ENCODE results near the gene SYP. TPM values are rescaled to one million over a fixed set of nuclear protein-coding genes. Genes with fewer than 3 reads are reported as not detected.
A peak's percentile ranks its signal among the peaks of the same experiment; 100 is the strongest.

The SYP gene
- total RNA-seq, 4 donors from 2014 or later: 4.5 to 12.0 (median 6.1) TPM

- intact Hi-C loops (cut with DNase I): loop anchor here (5.0 kb wide), 1 partner anchor 34 kb away; the partner anchor contains the start of gene CCDC22
- H3K27ac ChIP-seq (replicated peaks in 1 of 4): no peak overlapping the region
- H3K9me3 ChIP-seq: no peaks in the 10 kb centered on the region
- DNase-seq (ENCODE audit: extremely low spot score): no peak
- H3K4me1 ChIP-seq: peaks cover 4 to 16% (median 13%) of the 10 kb centered on the region in 4 donors
- TF ChIP-seq POLR2A (IDR thresholded peaks at IDR 0.05; ENCODE audit: low read depth) (no peak), EP300 (IDR thresholded peaks at IDR 0.05) (no peak), POLR2AphosphoS5 (IDR thresholded peaks at IDR 0.05) (no peak), CTCF (IDR thresholded peaks at IDR 0.05) (no peak)
- no peak overlapping the region for H3K4me3 ChIP-seq
- H3K27me3 ChIP-seq: peaks cover 0 to 11% (median 0%) of the 10 kb centered on the region in 4 donors
- H3K36me3 ChIP-seq: no peaks in the 10 kb centered on the region
- WGBS: 60% methylated on average over 3 of the region's 3 CpGs
Measured at GRCh38 chrX:49203536-49203935, 3.5 kb upstream of the SYP start.

DNA sequence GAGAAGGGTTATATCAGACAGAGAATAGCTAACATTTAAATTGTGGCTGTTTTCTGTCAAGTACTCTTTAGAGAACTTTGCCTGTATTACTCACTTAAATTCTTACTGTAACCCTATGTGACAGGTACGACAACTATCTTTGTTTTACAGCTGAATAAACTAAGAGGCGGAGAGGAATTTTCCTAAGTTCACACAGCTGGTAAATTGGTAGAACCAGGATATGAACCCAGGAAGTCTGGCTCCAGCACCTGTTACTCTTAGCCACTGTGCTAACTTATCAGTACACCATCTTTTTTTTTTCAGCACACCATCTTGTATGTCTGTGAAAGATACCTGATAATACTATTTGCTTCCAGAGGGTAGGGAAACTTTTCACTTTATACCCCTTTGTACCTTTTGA lies 2.0 kb upstream of the SYP start:
- Histone ChIP-seq H3K9me3 (no peaks in the 10 kb centered on the region), H3K4me3 (no peak overlapping the region), H3K27ac (replicated peaks in 1 of 4) (no peak overlapping the region), H3K36me3 (no peaks in the 10 kb centered on the region), H3K4me1 (peaks cover 4 to 16% (median 13%) of the 10 kb centered on the region in 4 donors), H3K27me3 (peaks cover 0 to 8% (median 0%) of the 10 kb centered on the region in 4 donors)
- DNase-seq (ENCODE audit: extremely low spot score): no peak
- 82% methylated on average over 2 of the region's 2 CpGs for WGBS
- TF ChIP-seq EP300 (IDR thresholded peaks at IDR 0.05) (no peak), CTCF (IDR thresholded peaks at IDR 0.05) (no peak), POLR2AphosphoS5 (IDR thresholded peaks at IDR 0.05) (no peak), POLR2A (IDR thresholded peaks at IDR 0.05; ENCODE audit: low read depth) (no peak)
- intact Hi-C loops (cut with DNase I): loop anchor here (5.0 kb wide), 1 partner anchor 35 kb away; the partner anchor contains the start of gene CCDC22

- Histone ChIP-seq H3K4me1 (peaks cover 4 to 16% (median 13%) of the 10 kb centered on the region in 4 donors), H3K27me3 (no peaks in the 10 kb centered on the region), H3K36me3 (no peaks in the 10 kb centered on the region), H3K27ac (replicated peaks in 1 of 4) (no peak overlapping the region), H3K4me3 (peak overlapping the region in 1 of 4 donors; percentile 39), H3K9me3 (no peaks in the 10 kb centered on the region)
- intact Hi-C loops (cut with DNase I): no loop called here
- 44% methylated on average over 11 of the region's 11 CpGs for WGBS
- no peak for TF ChIP-seq EP300 (IDR thresholded peaks at IDR 0.05)
- no peak for DNase-seq (ENCODE audit: extremely low spot score)
Measured at GRCh38 chrX:49199315-49199595, 738 bp downstream of the SYP start.

- H3K4me3 ChIP-seq: no peak overlapping the region
Measured at GRCh38 chrX:49198540-49199314, 1.3 kb downstream of the SYP start.

More at GRCh38 chrX:49198540-49199314, 1.3 kb downstream of the SYP start:
- DNase-seq (ENCODE audit: extremely low spot score): no peak
- intact Hi-C loops (cut with DNase I): no loop called here
- H3K27me3 ChIP-seq: no peaks in the 10 kb centered on the region
- H3K27ac ChIP-seq (replicated peaks in 1 of 4): no peak overlapping the region
- no peak for TF ChIP-seq POLR2A (IDR thresholded peaks at IDR 0.05; ENCODE audit: low read depth)
- no peak for TF ChIP-seq POLR2AphosphoS5 (IDR thresholded peaks at IDR 0.05)
- TF ChIP-seq CTCF (IDR thresholded peaks at IDR 0.05): no peak
- H3K9me3 ChIP-seq: no peaks in the 10 kb centered on the region
- H3K36me3 ChIP-seq: no peaks in the 10 kb centered on the region
- WGBS: 45% methylated on average over 12 of the region's 12 CpGs
- peaks cover 4 to 16% (median 13%) of the 10 kb centered on the region in 4 donors for H3K4me1 ChIP-seq
